Neuronal stem cell (in vitro differentiated cells): ENCODE results near the gene SUGCT.
"Not testable (repeated sequence)": the region's sequence is repeated elsewhere in the genome, so short reads cannot be mapped to it uniquely, and the experiment has no call there.

Experiments
- DNase-seq: peaks from one replicate; pipeline ENCODE4 v3.0.0-alpha.2; 2013; ENCODE audit warnings: low spot score
- H2AFZ ChIP-seq: one replicate; pipeline ENCODE4 v1.6.1; 2013; ENCODE audit warnings: mild to moderate bottlenecking, low read length, inconsistent platforms
- H2AK5ac ChIP-seq: 2 replicates; pipeline ENCODE4 v1.6.1; 2013; ENCODE audit warnings: low read depth, mild to moderate bottlenecking, inconsistent platforms, low read length, moderate library complexity, mixed read lengths
- H2BK120ac ChIP-seq: 2 replicates; pipeline ENCODE4 v1.6.1; 2013; ENCODE audit warnings: low read depth, mild to moderate bottlenecking, inconsistent platforms, low read length, moderate library complexity, mixed read lengths
- H2BK12ac ChIP-seq: one replicate; pipeline ENCODE4 v1.6.1; 2013; ENCODE audit warnings: low read length, inconsistent platforms
- H2BK15ac ChIP-seq: 2 replicates; pipeline ENCODE4 v1.6.1; 2013; ENCODE audit warnings: mild to moderate bottlenecking, low read length, inconsistent platforms, mixed read lengths
- H2BK5ac ChIP-seq: one replicate; pipeline ENCODE4 v1.6.1; 2013; ENCODE audit warnings: inconsistent platforms, mild to moderate bottlenecking, low read length, moderate library complexity
- H3K14ac ChIP-seq: one replicate; pipeline ENCODE4 v1.6.1; 2013; ENCODE audit warnings: low read length, inconsistent platforms
- H3K18ac ChIP-seq: 2 replicates; pipeline ENCODE4 v1.6.1; 2013; ENCODE audit warnings: low read length, inconsistent platforms
- H3K23ac ChIP-seq: 2 replicates; pipeline ENCODE4 v1.6.1; 2013; ENCODE audit warnings: low read depth, mild to moderate bottlenecking, mixed read lengths, low read length, inconsistent platforms; ENCODE audit not compliant: poor library complexity
- H3K27ac ChIP-seq: replicated peaks from 3 replicates; pipeline ENCODE4 v1.5.1; 2013; ENCODE audit warnings: low read length, inconsistent platforms
- H3K27me3 ChIP-seq, 3 experiments: 2 replicates each; pipeline ENCODE4 v1.6.1; 2013; ENCODE audit warnings: low read length in 3 of 3, mild to moderate bottlenecking in 2 of 3, inconsistent platforms in 1 of 3, low read depth in 1 of 3, mixed read lengths in 1 of 3, moderate library complexity in 1 of 3; ENCODE audit not compliant: control insufficient read depth in 3 of 3, insufficient read depth in 3 of 3
- H3K36me3 ChIP-seq, 2 donors: replicated peaks in 1 of 2; 2 replicates each; pipeline ENCODE4 v1.6.1; 2013; ENCODE audit warnings: low read length in 2 of 2; ENCODE audit not compliant: control insufficient read depth in 2 of 2, insufficient read depth in 2 of 2
- H3K4ac ChIP-seq: 2 replicates; pipeline ENCODE4 v1.6.1; 2013; ENCODE audit warnings: inconsistent platforms, mild to moderate bottlenecking, low read length, moderate library complexity
- H3K4me1 ChIP-seq, 2 donors: 1 replicate in 1 of 2; 2 replicates in 1 of 2; pipeline ENCODE4 v1.6.1; 2013; ENCODE audit warnings: low read length in 2 of 2, low read depth in 1 of 2; ENCODE audit not compliant: control insufficient read depth in 2 of 2, insufficient read depth in 1 of 2
- H3K4me2 ChIP-seq: one replicate; pipeline ENCODE4 v1.6.1; 2013; ENCODE audit warnings: mild to moderate bottlenecking, low read length, inconsistent platforms; ENCODE audit not compliant: insufficient read depth, poor library complexity, severe bottlenecking
- H3K4me3 ChIP-seq, 2 donors: 2 replicates each; pipeline ENCODE4 v1.5.1; 2013; ENCODE audit warnings: low read length in 2 of 2, mild to moderate bottlenecking in 2 of 2, inconsistent platforms in 1 of 2, moderate library complexity in 1 of 2
- H3K79me1 ChIP-seq: one replicate; pipeline ENCODE4 v1.6.1; 2013; ENCODE audit warnings: low read depth, mild to moderate bottlenecking, inconsistent platforms, low read length, moderate library complexity
- H3K9ac ChIP-seq: one replicate; pipeline ENCODE4 v1.6.1; 2013; ENCODE audit warnings: mild to moderate bottlenecking, low read depth, low read length, inconsistent platforms; ENCODE audit not compliant: poor library complexity
- H3K9me3 ChIP-seq, 2 donors: replicated peaks in 1 of 2; 2 replicates each; pipeline versions ENCODE3 to v1.6.1; 2013; ENCODE audit warnings: low read length in 2 of 2, mild to moderate bottlenecking in 2 of 2, inconsistent platforms in 1 of 2, low read depth in 1 of 2, mixed read lengths in 1 of 2, moderate library complexity in 1 of 2; ENCODE audit not compliant: control insufficient read depth in 2 of 2, insufficient read depth in 1 of 2
- H4K8ac ChIP-seq: one replicate; pipeline ENCODE4 v1.6.1; 2013; ENCODE audit warnings: low read depth, mild to moderate bottlenecking, inconsistent platforms, low read length, moderate library complexity
- H4K91ac ChIP-seq: one replicate; pipeline ENCODE4 v1.6.1; 2013; ENCODE audit warnings: low read length, low read depth, mild to moderate bottlenecking, inconsistent platforms; ENCODE audit not compliant: poor library complexity
- WGBS, 2 donors: extraction: QIAGEN DNeasy Blood & Tissue Kit; methylation state at CpG; one replicate each; pipeline ENCODE4 v1.1.7; 2013; ENCODE audit warnings: missing lambda C conversion rate in 2 of 2, mixed read lengths in 1 of 2; ENCODE audit not compliant: insufficient read length in 2 of 2, insufficient replicate concordance in 1 of 2; ENCODE audit errors: extremely low coverage in 2 of 2; 5-methylcytosine and 5-hydroxymethylcytosine counted together

The SUGCT gene

GRCh38 chr7:40168266-40168665 is 33.5 kb downstream of the SUGCT start:
- not testable (repeated sequence) for H2BK12ac ChIP-seq, H3K27ac ChIP-seq
- WGBS, 2 donors, result no CpG with 5 or more reads among the region's 3 CpGs

GRCh38 chr7:40173121-40173520 is 38.3 kb downstream of the SUGCT start:
- H4K8ac ChIP-seq, H2BK120ac ChIP-seq, H3K9ac ChIP-seq, H2AK5ac ChIP-seq, H3K14ac ChIP-seq, H2BK5ac ChIP-seq, H3K23ac ChIP-seq, H3K79me1 ChIP-seq, H2BK15ac ChIP-seq, H3K27ac ChIP-seq, H3K4me3 ChIP-seq, H3K4ac ChIP-seq, H3K18ac ChIP-seq, H3K27me3 ChIP-seq, H2BK12ac ChIP-seq, DNase-seq, H2AFZ ChIP-seq, H3K4me2 ChIP-seq, H3K36me3 ChIP-seq, H3K9me3 ChIP-seq, H4K91ac ChIP-seq, H3K4me1 ChIP-seq: not testable (repeated sequence)
- no CpG with 5 or more reads among the region's 13 CpGs for WGBS, 2 donors

More at GRCh38 chr7:40168266-40168665, 33.5 kb downstream of the SUGCT start:
- not testable (repeated sequence) for H2AFZ ChIP-seq, H3K9ac ChIP-seq, H3K14ac ChIP-seq, H3K4me3 ChIP-seq, H3K4me2 ChIP-seq, H3K4me1 ChIP-seq, H2BK5ac ChIP-seq, H3K9me3 ChIP-seq, H2BK120ac ChIP-seq, H3K79me1 ChIP-seq, DNase-seq, H3K4ac ChIP-seq, H3K27me3 ChIP-seq, H3K36me3 ChIP-seq, H3K23ac ChIP-seq, H4K8ac ChIP-seq, H2BK15ac ChIP-seq, H2AK5ac ChIP-seq, H3K18ac ChIP-seq, H4K91ac ChIP-seq

GRCh38 chr7:40175256-40175655 is 40.5 kb downstream of the SUGCT start:
- not testable (repeated sequence) for H3K27ac ChIP-seq, H3K9me3 ChIP-seq, H3K4ac ChIP-seq, H3K23ac ChIP-seq, H3K18ac ChIP-seq, H2BK5ac ChIP-seq, H2BK12ac ChIP-seq, H3K36me3 ChIP-seq, H4K91ac ChIP-seq, H2AFZ ChIP-seq, H2AK5ac ChIP-seq, H2BK120ac ChIP-seq, H4K8ac ChIP-seq, H3K9ac ChIP-seq, H3K14ac ChIP-seq, H3K79me1 ChIP-seq, H3K4me3 ChIP-seq, H2BK15ac ChIP-seq, H3K4me1 ChIP-seq, DNase-seq, H3K4me2 ChIP-seq, H3K27me3 ChIP-seq
- WGBS, 2 donors, result no CpG with 5 or more reads among the region's 6 CpGs

GRCh38 chr7:40175725-40176510 is 41.1 kb downstream of the SUGCT start:
- no peak overlapping the region for H3K27ac ChIP-seq
- H2BK5ac ChIP-seq, result no peak overlapping the region
- no peak for DNase-seq
- no CpG with 5 or more reads among the region's 9 CpGs for WGBS, 2 donors
- no peak overlapping the region for H3K9ac ChIP-seq
- no peaks in the 10 kb centered on the region for H3K36me3 ChIP-seq
- no peak overlapping the region for H3K4me2 ChIP-seq
- no peaks in the 10 kb centered on the region for H3K27me3 ChIP-seq
- no peaks in the 10 kb centered on the region for H3K4me1 ChIP-seq
- no peak overlapping the region for H3K14ac ChIP-seq
- H3K79me1 ChIP-seq, result no peaks in the 10 kb centered on the region
- no peak overlapping the region for H2BK120ac ChIP-seq
- no peak overlapping the region for H4K8ac ChIP-seq
- H3K4me3 ChIP-seq, result no peak overlapping the region
- no peak overlapping the region for H2AFZ ChIP-seq
- no peak overlapping the region for H2BK12ac ChIP-seq
- H3K9me3 ChIP-seq, result no peaks in the 10 kb centered on the region
- no peak overlapping the region for H4K91ac ChIP-seq
- H2AK5ac ChIP-seq, result no peak overlapping the region
- no peak overlapping the region for H3K23ac ChIP-seq
- no peak overlapping the region for H2BK15ac ChIP-seq
- no peak overlapping the region for H3K18ac ChIP-seq
- H3K4ac ChIP-seq, result no peak overlapping the region
